ENCODE data around the gene TTC28.
A peak's percentile ranks its signal among the peaks of the same experiment; 100 is the strongest.
"Not testable (repeated sequence)": the region's sequence is repeated elsewhere in the genome, so short reads cannot be mapped to it uniquely, and the experiment has no call there.

The TTC28 gene

DNA sequence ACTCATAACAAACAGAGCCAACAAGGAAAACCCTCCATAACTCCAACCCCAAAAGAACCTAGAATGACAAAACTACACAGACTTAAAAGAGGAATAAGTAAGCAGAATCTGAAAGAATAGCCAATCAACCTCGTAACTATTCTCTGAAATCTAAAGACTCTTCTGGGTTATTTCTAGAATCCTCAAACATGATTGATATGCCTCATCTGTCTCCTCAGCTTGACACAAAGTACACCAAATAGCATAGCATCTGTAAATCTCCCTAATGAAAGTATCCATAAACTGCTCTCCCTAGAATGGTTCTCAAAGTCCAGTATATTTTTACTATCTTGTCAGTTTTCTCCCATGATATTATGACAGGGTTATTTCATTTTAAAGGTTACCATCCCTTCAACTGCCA is 195.0 kb downstream of the TTC28 start:
- no peak for DNase-seq (ENCODE audit: low read depth)

DNA sequence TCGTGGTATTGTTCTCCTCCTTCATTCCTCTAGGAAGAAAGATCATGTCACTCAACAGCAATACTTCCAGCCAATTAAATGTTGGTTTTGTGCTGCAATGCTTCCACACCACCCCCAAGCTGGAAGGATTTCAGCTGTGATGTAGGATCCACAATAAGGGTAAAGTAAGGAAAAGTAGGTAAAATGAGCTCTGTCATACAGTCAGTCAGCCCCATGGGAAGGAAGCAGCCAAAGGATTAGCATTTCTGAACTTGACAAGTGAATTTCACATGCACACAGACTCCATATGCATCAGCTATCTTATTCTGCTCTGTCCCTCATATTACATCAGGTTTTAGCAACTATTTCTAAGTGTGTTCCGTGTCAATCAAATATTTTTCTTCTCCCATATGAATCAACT is 197.9 kb downstream of the TTC28 start:
- DNase-seq (ENCODE audit: low read depth), result no peak

DNA sequence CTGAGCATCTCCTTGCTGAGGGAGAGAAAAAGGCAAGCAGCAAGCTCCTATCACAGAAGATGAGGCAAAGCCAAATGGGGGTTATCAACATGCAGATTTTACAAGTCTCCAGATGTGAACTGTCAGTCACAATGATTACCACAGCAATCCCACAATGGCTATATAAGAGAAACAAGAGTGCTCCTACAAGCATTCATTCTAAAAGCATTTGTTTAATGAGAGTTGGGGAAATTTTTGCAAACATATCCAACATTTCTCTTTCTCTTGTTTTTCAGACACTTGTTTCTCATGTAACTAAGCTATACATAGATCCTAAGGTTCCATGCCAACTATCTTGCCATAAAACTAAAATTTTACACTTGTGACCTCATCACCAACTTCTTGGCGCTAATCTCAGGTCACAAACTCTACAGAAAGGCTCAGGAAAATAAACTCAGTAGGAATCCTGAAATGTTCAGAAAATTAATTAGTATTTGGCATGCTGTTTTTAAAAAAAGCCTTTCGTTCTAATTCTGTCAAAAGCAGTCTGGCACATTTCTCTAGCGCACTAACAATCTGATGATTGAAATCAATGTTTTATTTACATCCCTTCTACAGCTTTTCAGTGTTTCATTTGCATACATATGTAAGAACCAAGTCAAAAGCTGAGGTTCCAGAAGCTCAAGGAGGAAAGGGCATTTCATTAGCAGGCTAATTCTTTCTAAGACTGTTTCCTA is 199.5 kb downstream of the TTC28 start:
- DNase-seq (ENCODE audit: low read depth), result no peak

DNA sequence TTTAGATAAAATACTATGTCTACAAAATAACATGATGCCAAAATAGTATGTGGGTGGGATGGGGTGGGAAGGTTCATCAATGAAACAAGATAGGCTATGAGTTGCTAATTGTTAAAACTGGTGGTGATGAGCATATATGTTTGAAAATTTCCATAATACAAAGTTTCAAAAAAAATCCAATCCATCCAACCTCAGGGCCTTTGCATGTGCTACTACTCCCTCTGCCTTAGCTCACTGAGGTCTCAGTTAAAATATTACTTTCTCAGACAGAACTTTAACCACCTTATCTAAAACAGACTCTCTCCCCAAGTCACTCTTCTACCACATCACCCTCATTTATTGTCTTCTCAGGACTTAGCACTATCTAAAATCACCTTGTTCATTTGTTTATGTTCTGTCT is 201.1 kb downstream of the TTC28 start:
- DNase-seq (ENCODE audit: low read depth), result no peak

DNA sequence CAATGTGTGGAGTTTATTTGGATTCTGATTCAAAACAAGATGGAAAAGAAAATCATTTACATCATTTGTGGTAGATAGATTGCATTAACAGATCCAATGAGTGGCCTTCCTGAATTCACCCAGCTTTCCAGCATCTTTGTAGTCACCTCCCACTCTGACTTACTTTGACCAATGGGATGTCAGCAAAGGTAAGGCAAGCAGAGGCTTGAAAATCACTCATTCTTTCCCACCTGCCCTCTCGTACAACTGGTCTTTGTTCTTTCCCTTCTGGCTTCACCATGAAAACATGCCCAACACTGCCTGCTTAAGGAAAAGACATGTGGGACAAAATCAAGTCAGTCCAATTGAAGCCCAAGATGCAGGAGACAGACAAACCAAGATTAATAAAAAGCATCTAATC is 202.1 kb downstream of the TTC28 start:
- no peak for DNase-seq (ENCODE audit: low read depth)

DNA sequence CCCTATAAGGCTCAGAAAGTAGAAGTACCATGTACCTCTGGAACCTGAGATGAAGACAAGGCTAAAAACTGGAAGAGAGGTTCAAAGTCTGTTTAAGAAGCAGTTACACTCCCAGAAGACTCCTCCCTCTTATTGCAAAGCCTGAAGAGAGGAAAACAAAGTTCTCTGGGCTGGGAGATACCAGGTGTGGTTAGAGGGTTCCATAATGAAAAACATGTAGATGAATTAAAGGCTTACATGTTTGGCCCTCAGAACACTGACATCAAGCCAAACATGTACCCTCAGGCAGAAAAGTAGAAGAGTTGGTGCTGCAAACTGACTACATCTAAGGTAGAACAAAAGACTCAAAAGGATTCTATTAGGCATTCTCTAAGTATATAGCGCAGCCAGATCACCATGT is 205.3 kb downstream of the TTC28 start:
- DNase-seq (ENCODE audit: low read depth), result no peak

DNA sequence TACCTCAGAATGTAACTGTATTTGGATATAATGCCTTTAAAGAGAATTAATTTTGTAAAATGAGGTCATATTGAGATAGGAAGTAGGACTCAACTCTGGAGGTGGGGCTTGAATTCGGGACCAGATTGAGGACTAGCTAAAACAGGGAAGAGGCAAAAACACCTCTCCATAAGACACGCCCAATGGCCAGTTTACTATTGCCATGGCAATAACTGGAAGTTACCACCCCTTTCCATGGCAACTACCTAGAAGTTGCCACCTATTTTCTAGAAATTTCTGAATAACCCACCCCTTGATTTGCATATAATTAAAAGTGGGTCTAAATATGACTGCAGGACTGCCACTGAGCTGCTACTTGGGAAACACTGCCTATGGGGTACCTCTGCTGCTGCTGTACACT is 206.4 kb downstream of the TTC28 start:
- DNase-seq (ENCODE audit: low read depth), result no peak

DNA sequence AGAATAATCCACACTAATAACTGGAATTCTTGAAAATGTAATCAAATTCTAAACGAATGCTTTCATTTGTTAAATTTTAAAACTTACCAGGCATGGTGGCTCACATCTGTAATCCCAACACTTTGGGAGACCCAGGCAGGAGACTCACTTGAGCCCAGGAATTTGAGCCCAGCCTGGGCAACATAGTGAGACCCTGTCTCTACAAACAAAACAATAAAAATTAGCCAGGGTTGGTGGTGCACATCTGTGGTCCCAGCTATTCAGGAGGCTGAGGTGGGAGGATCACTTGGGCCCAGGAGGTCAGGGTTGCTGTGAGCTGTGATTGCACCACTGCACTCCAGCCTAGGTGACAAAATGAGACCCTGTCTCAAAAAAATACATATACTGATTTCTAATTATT is 212.6 kb downstream of the TTC28 start:
- DNase-seq (ENCODE audit: low read depth), result not testable (repeated sequence)

DNA sequence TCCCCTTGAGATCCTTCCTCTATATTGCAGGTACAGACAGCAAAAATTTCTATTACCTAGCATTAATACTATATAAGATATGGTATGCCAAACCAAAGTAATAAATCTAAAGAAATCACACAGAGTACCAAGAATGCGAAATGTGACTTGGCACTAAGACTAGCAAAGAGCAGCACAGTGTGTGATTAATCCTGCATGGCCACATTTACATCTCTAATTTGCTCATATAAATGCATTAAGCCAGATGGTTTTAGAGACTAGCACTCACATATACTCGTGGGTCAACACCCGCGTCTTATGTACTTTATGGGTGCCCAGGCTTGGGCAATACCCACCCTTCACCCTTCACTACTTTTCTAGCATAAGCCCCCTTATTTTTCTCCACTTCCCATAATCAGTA is 213.2 kb downstream of the TTC28 start:
- no peak for DNase-seq (ENCODE audit: low read depth)

DNA sequence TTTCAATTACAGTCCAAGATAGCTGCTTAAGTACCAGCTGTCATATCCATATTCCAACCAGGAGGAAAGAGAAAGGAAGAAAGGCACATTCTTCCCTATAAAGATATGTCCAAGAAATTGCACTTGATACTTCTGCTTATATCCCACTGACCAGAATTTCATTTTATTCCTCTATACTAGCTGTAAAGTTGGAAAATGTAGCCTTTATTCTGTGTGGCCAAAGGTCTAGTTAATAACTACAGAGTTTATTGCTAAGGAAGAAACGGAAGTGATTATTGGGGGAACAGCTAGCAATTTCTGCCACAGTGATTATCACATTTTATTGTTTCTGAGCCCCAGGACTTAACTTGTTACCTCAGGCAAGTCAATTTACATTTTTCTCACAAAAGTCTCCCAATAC is 213.8 kb downstream of the TTC28 start:
- no peak for DNase-seq (ENCODE audit: low read depth)

DNA sequence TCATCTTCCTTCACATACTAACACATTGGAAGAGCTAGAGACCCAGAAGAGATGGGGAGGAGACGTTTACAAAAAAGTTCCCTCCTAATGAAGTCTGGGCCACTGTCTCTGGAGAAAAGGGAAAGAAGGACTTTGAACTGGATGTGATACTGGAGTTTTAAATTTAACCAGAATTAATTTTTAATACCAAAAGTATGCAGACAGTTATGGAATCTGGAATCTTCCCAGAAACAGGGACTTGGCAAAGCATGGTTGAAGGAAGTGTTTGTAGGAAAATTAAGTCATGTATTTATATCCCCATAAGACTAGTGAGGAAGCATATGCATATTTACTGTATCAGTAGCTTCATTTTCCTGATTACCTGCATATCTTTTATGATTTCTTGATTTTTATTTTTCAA is 215.5 kb downstream of the TTC28 start:
- no peak for DNase-seq (ENCODE audit: low read depth)

DNA sequence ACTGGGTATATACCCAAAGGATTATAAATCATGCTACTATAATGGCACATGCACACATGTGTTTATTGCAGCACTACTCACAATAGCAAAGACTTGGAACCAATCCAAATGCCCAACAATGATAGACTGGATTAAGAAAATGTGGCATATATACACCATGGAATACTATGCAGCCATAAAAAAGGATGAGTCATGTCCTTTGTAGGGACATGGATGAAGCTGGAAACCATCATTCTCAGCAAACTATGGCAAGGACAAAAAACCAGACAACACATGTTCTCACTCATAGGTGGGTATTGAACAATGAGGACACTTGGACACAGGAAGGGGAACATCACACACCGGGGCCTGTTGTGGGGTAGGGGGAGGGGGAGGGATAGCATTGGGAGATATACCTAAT is 216.2 kb downstream of the TTC28 start:
- not testable (repeated sequence) for DNase-seq (ENCODE audit: low read depth)

DNA sequence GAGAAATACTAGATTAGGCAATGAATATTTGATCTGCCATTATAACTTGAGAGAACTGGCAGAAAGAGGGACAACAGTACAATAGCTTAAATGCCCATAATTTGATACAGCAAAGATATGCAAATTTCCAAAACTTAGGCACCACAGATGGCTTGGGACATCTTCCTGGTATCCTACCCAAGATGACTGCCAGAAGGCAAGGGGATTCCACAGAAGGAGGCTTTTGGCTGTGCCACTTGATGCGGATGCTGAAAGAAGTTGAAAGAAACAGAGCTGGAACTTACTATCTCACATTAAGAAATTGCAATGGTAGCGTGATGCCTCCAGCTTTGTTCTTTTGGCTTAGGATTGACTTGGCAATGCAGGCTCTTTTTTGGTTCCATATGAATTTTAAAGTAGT is 216.7 kb downstream of the TTC28 start:
- DNase-seq (ENCODE audit: low read depth), result no peak

DNA sequence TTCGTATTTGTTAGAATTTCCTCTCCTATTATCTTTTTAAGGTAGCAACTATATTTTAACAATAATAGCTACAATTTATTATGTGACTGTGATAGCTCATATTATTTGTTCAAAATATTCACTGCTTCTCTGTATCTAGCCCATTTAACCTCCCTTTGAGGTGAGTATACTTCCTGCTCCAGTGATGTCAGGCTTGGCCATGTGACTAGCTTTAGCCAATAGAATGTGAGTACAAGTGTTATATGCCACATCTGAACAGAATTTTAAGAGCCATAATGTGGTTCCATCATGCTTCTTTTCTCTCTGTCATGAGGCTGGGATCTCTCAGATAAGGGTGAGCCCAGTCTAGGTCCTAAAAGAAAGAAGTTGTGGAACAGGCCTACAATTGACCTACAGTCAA is 217.6 kb downstream of the TTC28 start:
- DNase-seq (ENCODE audit: low read depth), result no peak

DNA sequence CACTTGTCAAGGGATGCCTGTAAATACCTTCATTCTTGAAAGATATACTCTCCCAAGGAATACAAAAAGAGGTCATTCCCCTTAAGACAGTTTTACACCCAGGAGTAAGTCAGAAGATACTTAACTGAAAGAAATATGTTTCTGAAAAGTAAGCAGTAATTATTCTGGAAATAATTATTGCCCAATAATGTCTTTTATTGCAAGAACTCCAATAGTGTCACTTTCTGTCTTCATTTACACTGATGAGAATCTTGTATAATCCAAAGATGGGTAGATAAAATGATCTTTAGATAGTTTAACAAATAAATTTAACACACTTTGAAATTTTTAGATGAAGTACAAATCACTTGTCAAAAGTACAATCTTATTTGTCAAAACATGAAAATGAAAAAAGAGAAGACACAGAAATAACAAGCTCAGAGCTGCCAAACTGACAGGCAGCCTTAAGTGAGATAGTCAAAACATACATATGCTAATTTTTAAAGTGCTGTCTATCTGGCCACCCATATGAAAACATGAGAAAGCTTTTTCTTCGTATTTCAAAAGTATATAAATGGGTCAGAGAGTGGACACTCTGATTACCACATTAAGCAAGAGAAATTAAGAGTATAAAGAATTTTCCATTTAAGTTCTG is 225.1 kb downstream of the TTC28 start:
- DNase-seq (ENCODE audit: low read depth), result no peak

DNA sequence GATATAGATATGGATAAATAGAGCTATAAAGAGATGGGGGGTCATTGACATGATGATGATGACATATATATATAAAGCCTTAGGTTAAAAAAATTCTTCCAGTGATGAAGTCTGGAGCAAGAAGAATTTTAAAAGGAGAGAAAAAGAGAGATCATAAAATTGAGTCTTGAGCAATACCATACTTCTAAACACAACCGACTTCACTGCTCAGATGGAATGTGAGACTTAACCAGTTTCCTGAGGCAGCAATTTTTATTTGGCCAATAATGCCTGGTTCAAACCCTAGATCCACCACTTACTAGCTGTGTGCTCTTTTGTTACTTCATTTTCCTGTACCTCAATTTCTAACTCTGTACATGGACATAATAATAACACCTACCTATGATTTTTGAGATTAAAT is 229.5 kb downstream of the TTC28 start:
- no peak for DNase-seq (ENCODE audit: low read depth)

DNA sequence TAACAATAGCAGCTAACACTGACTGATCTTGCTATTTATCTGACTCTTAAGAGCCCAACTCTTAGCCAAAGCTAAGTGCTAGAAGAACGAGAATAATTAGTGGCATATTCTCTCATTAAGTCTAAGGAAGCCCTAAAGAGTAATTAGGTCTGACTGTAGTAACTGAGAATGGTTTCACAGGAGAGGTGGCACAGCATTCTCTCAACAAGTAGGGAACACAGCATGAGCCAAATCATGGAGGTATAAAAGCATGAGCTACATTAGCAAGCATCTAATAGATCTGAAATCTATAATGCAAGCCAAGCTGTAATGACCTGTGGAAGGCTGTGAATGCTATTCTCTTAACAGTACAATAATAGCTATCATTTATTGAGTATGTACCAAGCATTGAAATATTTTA is 230.6 kb downstream of the TTC28 start:
- no peak for DNase-seq (ENCODE audit: low read depth)

DNA sequence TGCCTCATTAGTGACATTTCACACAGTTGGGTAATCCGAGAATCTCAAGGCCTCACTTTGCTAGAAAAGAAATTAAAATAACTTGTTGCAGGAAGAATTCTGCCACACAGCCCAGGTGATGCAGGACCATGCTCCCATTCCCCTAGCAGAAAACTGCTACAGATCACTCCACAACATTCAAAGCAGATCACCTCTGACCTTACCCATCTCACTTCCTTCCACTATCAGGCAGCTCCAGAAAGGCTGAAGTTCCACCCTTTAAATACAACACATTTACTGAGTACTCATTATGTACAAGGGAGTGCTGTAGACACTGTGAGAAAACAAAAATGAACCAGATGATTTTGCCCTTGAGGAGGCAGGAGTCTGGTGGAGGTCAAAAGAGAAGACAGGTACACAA is 231.0 kb downstream of the TTC28 start:
- DNase-seq (ENCODE audit: low read depth), result no peak

DNA sequence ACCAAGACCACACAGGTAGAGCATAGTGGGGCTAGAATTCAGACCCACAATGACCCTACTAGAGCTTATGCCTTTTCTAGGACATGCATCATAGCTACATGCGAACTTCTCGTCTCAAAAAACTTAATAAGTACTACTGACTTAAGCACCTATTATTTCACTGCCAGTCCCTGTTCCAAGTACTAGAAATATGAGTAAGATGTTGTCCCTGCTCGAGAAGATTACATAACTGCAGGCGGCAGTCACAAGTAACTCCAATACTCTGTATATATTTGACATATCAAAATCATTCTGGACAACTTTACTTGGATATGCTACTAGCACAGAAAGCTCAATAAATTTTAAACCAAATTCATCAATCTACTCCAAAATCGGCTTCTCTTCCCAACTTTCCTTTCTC is 235.0 kb downstream of the TTC28 start:
- DNase-seq (ENCODE audit: low read depth), result no peak

DNA sequence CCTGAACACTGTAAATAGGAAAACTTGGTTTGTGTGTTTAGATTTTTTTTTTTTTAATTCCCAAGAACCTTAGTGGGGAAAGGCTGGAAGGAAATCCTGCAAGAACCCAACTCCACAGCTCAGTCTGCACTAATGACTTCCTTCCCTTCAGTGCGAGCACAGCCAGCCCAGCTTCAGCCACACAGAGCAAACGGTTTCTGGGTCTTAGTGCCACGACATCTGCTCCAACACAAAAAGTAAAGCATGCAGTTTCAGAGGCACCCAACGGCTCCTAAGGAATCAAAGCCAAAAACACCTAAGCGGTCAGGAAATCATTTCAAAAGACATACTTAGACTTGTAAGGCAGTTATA is 236.1 kb downstream of the TTC28 start:
- peak; percentile 60 for DNase-seq (ENCODE audit: low read depth)

DNA sequence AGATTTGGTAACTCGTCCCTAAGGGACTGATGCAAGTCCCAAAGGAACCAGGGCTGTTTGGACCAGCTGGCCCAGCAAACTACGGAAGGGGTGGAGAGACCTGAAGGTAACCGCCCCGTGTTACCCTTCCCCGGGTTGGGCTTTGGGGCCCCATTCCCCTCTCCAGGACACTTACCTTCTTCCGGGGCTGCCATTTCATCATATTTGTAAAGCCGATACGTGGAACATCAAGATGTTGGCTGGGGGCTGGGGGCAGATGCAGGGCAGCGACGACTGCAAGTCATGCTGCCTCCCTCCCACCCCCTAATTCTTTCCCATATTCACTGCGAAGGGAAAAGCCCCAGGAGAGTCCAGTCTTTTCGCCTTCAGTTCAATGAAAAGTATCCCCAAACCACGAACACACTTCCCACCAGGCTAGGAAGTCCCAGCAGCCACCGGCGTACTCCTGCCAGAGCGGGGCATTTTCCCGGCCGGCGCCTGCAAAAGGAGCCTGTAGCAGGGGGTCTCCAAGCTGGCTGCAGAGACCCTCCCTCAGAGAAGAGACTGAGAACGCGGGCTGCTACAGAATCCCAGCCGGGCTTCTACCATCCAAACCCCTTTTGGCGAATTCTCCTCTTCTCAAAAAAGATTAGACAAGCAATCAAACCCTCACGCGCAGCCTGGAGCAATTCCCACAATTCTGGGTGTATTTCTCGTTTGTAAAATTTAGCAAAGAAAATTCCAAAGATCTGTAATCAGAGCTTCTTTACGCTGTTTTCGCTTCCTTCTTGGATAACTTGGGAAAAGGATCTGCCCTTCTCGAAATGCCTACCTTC is 236.7 kb downstream of the TTC28 start:
- DNase-seq (ENCODE audit: low read depth), result peak; percentile 18

DNA sequence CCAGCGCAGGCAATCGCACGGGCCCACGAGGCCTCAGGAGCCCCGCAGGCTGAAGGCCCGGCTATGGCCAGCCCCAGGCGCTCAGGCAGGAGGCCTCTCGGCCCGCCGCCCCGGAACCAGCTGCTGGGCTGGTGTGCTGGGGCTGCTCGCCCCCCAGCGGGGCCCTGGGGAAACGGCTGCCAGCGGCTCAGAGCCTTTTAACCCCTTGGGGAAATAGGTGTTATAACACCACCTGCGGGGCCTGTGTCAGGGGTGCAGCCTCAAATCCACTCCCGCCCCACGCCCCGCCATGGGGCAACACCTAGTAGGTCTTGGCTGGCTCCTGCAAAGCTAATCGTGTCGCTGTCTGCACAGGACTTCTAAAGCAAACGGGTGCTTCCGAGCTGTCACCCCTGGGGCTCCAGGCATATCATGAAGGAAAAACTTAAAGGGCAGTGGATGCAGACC is 237.4 kb downstream of the TTC28 start:
- DNase-seq (ENCODE audit: low read depth), result peak; percentile 55

DNA sequence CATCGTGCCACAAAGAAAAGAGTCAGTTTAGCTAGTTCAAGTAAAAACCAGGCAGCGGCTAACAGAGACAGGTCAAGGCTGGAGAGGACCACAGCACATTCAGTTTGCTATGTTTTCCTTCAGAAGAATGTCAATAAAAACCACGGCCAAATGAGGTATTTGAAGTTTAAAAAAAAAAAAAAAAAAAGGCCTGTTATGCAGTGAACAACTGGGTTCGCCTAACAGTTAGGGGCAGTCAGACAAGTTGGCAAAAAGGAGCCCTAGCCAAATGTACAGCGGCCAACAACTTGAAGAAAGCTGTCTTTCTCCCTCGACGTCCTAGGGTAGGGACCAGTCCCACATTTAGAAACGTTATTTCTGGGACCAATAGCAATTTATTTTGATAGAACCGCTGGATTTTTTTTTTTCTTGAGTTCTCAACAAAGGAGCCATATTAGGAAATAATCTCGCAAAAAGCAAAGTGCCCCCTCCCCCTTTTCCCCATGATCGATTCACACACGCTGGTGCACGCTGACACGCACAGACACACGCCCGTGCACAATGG is 237.8 kb downstream of the TTC28 start:
- DNase-seq (ENCODE audit: low read depth), result peak; percentile 21
